Lung (tissue), 12 donors: Measurements from ENCODE around the gene PMM2. TPM values are rescaled to one million over a fixed set of nuclear protein-coding genes. Genes with fewer than 3 reads are reported as not detected.

Source experiments
- ATAC-seq: fragments of 200-7000 bp; cut with Tn5 transposase; one replicate; pipeline ENCODE4 v1.9.1; 2020; ENCODE audit warnings: moderate number of reproducible peaks; ENCODE audit not compliant: insufficient read depth, low FRiP score
- DNase-seq, 3 donors: peaks; one replicate each; pipeline ENCODE4 v3.0.0-alpha.2; 2013 to 2017
- H3K27ac ChIP-seq, 2 donors: one replicate each; pipeline ENCODE4 v1.5.1; 2013; ENCODE audit warnings: mild to moderate bottlenecking in 2 of 2, moderate library complexity in 2 of 2, control low read depth in 1 of 2, inconsistent platforms in 1 of 2, low read depth in 1 of 2, low read length in 1 of 2
- H3K27me3 ChIP-seq, 3 donors: one replicate each; pipeline ENCODE4 v1.5.1; 2013; ENCODE audit warnings: low read length in 2 of 3; ENCODE audit not compliant: control insufficient read depth in 3 of 3, insufficient read depth in 3 of 3
- H3K36me3 ChIP-seq, 4 donors: one replicate each; pipeline ENCODE4 v1.5.1; 2013; ENCODE audit warnings: low read length in 4 of 4, mild to moderate bottlenecking in 1 of 4, moderate library complexity in 1 of 4; ENCODE audit not compliant: control insufficient read depth in 4 of 4, insufficient read depth in 4 of 4
- H3K4me1 ChIP-seq, 5 donors: one replicate each; pipeline ENCODE4 v1.5.1; 2013; ENCODE audit warnings: low read length in 5 of 5, mild to moderate bottlenecking in 2 of 5, moderate library complexity in 1 of 5; ENCODE audit not compliant: control insufficient read depth in 5 of 5, insufficient read depth in 5 of 5
- H3K4me3 ChIP-seq: one replicate; pipeline ENCODE4 v1.5.1; 2013; ENCODE audit warnings: mild to moderate bottlenecking, control low read depth, moderate library complexity
- H3K9ac ChIP-seq, 2 donors: one replicate each; pipeline ENCODE4 v1.5.1; 2013; ENCODE audit warnings: low read length in 2 of 2, control low read depth in 1 of 2; ENCODE audit not compliant: insufficient read depth in 1 of 2
- H3K9me3 ChIP-seq, 4 donors: one replicate each; pipeline ENCODE4 v1.5.1; 2013; ENCODE audit warnings: low read length in 3 of 4, mild to moderate bottlenecking in 1 of 4, moderate library complexity in 1 of 4; ENCODE audit not compliant: control insufficient read depth in 4 of 4, insufficient read depth in 3 of 4
- WGBS, 2 donors: extraction: QIAGEN DNeasy Blood & Tissue Kit; methylation state at CpG; one replicate each; pipeline ENCODE4 v1.1.7; 2013; 5-methylcytosine and 5-hydroxymethylcytosine counted together
- polyA plus RNA-seq, 2 donors: library from polyadenylated mRNA; stranded (reverse); fragments of 200-250 nt; gene quantifications; one replicate each; pipeline ENCODE4 v1.2.1, GENCODE V29; 2013
- total RNA-seq, 2 donors: library from RNA; depleted of rRNA in 1 of 2; stranded (reverse); fragments of >200 nt in 1 of 2; gene quantifications; one replicate each; pipeline ENCODE4 v1.2.1, GENCODE V29; 2014 to 2021
- TF ChIP-seq, protein P1 (sequence below): IDR thresholded peaks from 2 replicates; pipeline ENCODE4 v1.5.1; 2012; ENCODE audit warnings: mild to moderate bottlenecking; ENCODE audit errors: control extremely low read depth, extremely low read depth
- donor health status: control.
- donor health status: control.
- donor health status: Bipolar disorder and iron deficiency.
- donor health status: healthy.
- donor health status: DM: yes; HTN: yes; CAD: no.

The PMM2 gene
- total and polyA plus RNA-seq, 4 donors: 27.1 to 40.0 (median 32.0) TPM

DNA sequence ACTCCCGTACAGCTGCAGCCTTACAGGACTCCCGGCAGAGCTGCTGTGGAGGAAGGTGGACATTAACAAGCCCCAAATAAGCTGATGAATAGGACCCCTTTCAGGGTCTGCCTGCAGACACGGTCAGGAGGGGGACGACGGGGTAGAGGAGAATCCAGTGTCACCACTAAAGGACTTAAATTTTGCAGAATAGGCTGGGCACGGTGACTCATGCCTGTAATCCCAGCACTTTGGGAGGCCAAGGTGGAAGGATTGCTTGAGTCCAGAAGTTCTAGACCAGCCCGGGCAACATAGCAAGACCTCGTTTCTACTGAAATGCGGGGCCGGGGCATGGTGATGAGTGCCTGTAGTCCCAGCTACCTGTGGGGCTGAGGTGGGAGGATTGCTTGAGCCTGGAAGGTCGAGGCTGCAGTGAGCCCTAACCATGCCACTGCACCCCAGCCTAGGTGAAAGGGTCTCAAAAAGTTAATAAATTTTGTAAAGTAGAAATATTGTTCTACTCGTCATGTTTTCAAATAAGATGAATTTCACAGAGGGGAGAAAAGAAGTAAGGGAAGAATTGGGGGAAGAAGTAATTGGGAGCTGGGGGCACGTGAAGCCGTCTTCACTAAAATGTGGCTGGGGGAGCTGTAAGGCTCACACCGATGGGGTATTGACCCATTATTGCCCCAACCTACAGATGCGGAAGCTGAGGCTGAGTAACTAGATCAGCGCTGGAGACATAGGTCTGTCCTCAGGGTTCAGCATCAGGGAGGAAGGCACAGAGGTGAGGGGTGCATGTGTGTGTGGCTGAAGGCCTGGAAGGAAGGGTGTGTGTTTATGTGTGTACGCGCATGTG, 89.2 kb downstream of the PMM2 start:
- DNase-seq: no peak
- H3K36me3 ChIP-seq: peaks cover 4 to 32% (median 11%) of the 10 kb centered on the region in 4 donors
- H3K27me3 ChIP-seq: no peaks in the 10 kb centered on the region
- no peak overlapping the region for H3K4me3 ChIP-seq
- H3K27ac ChIP-seq: no peak overlapping the region
- no peak for ATAC-seq
- 74 to 75% methylated on average over 19 of the region's 19 CpGs for WGBS, 2 donors
- no peaks in the 10 kb centered on the region for H3K9me3 ChIP-seq
- H3K4me1 ChIP-seq: peaks cover 0 to 11% (median 0%) of the 10 kb centered on the region in 5 donors
- no peak overlapping the region for H3K9ac ChIP-seq
- TF ChIP-seq, protein P1, sequence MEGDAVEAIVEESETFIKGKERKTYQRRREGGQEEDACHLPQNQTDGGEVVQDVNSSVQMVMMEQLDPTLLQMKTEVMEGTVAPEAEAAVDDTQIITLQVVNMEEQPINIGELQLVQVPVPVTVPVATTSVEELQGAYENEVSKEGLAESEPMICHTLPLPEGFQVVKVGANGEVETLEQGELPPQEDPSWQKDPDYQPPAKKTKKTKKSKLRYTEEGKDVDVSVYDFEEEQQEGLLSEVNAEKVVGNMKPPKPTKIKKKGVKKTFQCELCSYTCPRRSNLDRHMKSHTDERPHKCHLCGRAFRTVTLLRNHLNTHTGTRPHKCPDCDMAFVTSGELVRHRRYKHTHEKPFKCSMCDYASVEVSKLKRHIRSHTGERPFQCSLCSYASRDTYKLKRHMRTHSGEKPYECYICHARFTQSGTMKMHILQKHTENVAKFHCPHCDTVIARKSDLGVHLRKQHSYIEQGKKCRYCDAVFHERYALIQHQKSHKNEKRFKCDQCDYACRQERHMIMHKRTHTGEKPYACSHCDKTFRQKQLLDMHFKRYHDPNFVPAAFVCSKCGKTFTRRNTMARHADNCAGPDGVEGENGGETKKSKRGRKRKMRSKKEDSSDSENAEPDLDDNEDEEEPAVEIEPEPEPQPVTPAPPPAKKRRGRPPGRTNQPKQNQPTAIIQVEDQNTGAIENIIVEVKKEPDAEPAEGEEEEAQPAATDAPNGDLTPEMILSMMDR: no peak

DNA sequence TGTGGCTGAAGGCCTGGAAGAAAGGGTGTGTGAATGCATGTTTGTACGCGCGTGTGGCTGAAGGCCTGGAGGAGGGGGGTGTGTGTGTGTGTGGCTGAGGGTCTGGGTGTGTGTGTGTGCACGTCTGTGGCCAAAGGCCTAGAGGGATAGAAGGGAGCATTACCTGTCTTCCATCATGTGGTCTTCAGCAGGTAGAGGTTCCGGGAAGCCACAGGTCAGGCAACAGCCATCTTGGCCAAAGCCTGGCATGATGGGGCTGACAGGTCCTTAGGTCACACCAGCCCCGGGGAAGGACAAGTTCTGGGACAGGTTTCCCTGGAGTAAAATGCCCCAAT, 89.8 kb downstream of the PMM2 start:
- Histone ChIP-seq H3K36me3 (peaks cover 4 to 36% (median 13%) of the 10 kb centered on the region in 4 donors), H3K9ac (no peak overlapping the region), H3K4me3 (no peak overlapping the region), H3K27ac (no peak overlapping the region), H3K27me3 (no peaks in the 10 kb centered on the region), H3K4me1 (peaks cover 0 to 11% (median 0%) of the 10 kb centered on the region in 5 donors), H3K9me3 (no peaks in the 10 kb centered on the region)
- ATAC-seq (no peak), DNase-seq (peak in 1 of 3 donors; percentile 10)
- TF ChIP-seq, protein P1: no peak
- WGBS, 2 donors: 87 to 88% methylated on average over 6 of the region's 6 CpGs

DNA sequence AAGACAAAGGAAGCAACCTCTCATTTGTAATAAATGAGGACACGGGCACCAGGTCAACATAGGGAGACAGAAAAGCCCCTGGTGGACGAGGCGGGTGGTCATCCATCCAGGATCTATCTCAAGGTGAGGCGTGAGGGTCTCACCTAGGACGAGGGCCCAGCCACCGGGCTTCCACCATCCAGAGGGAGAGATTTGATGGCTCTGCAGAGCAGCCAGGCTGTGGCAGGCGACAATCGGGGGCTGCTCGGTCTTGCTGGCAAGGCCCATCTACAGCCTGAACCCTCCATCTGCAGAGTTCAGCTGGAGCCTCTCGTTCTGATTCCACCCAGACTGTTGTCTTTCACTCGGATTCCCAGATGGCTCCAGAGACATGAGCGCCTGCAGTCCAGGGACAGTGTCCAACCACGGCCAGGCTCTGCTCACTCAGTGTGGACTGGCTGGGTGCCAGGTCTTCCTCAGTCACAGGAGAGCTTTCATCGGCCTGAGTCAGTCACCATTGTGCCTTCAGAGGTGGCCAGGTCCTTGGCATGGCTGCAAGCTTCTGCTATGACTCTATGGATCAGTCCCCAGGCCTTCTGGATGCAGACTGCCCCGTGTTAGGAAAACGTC, 90.4 kb downstream of the PMM2 start:
- DNase-seq (peak in 1 of 3 donors; percentile 15), ATAC-seq (no peak)
- H3K9me3 ChIP-seq: no peaks in the 10 kb centered on the region
- no peak overlapping the region for H3K9ac ChIP-seq
- H3K4me3 ChIP-seq: no peak overlapping the region
- peaks cover 4 to 36% (median 15%) of the 10 kb centered on the region in 4 donors for H3K36me3 ChIP-seq
- no peak overlapping the region for H3K27ac ChIP-seq
- TF ChIP-seq, protein P1: no peak
- WGBS, 2 donors: 80 to 84% methylated on average over 16 of the region's 16 CpGs
- H3K4me1 ChIP-seq: peaks cover 0 to 11% (median 0%) of the 10 kb centered on the region in 5 donors
- H3K27me3 ChIP-seq: no peaks in the 10 kb centered on the region
